Left renal pelvis (tissue), 4 donors: ENCODE data around the gene TSBP1. TPM values are rescaled to one million over a fixed set of nuclear protein-coding genes. Genes with fewer than 3 reads are reported as not detected.
A peak's percentile ranks its signal among the peaks of the same experiment; 100 is the strongest.
"Not testable (repeated sequence)": the region's sequence is repeated elsewhere in the genome, so short reads cannot be mapped to it uniquely, and the experiment has no call there.

Source experiments
- DNase-seq, 4 donors: peaks; one replicate each; pipeline ENCODE4 v3.0.0-alpha.2; 2013; ENCODE audit warnings: low read depth in 4 of 4, low spot score in 3 of 4
- polyA plus RNA-seq, 4 donors: library from polyadenylated mRNA; unstranded; fragments of 120-200 nt; gene quantifications; one replicate each; pipeline ENCODE4 v1.2.1, GENCODE V29; 2013; ENCODE audit not compliant: insufficient read length in 4 of 4

TSBP1 gene
- polyA plus RNA-seq, 4 donors: 0.18 TPM; not detected in 3

- DNase-seq: no peak
These were observed 80.7 kb downstream of the TSBP1 start for GRCh38 chr6:32290886-32291450.

- DNase-seq: no peak
These were observed 83.3 kb downstream of the TSBP1 start for GRCh38 chr6:32288426-32288825.

DNA sequence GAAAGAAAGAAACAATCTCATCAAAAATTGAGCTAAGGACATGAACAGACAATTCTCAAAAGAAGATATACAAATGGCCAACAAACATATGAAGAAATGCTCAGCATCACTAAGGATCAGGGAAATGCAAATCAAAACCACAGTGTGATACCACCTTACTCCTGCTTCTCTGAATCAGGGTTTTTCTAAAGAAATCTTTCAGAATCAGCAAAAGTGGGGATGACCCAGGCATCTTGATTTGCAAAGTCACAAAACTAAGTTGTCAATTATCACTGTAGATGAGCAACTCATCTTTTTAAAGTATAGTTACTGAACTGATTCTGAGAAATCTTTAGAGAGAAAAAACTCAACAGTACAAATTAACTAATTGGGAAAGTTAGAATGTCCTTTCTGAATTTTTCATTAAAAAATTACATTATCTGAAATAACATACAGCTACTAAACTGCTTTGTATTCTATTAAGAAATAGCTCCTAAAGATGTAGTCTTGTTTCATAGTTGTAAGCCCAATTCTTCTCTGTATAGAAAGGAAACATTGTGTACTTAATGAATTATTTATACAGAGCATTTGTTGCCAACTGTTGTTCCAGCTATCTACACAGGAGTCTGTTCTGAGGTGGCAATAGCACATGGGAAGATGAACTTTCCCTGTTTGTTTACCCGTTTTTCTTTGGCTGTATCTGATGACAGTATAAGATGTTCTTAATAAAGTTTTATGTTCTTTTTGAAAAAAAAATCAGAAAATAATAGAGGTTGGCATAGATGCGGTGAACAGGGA, 97.7 kb downstream of the TSBP1 start:
- DNase-seq: not testable (repeated sequence)

DNA sequence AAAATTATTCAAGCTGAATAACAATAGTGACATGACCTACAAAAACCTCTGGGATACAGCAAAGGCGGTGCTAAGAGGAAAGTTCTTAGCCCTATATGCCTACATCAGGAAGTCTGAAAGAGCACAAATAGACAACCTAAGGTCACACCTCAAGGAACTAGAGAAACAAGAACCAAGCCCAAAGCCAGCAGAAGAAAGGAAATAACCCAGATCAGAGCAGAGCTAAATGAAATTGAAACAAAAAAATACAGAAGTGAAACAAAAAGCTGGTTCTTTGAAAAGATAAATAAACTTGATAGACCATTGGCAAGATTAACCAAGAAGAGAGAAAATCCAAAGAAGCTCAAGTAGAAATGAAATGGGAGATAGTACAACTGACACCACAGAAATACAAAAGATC, 100.3 kb downstream of the TSBP1 start:
- DNase-seq: no peak

DNA sequence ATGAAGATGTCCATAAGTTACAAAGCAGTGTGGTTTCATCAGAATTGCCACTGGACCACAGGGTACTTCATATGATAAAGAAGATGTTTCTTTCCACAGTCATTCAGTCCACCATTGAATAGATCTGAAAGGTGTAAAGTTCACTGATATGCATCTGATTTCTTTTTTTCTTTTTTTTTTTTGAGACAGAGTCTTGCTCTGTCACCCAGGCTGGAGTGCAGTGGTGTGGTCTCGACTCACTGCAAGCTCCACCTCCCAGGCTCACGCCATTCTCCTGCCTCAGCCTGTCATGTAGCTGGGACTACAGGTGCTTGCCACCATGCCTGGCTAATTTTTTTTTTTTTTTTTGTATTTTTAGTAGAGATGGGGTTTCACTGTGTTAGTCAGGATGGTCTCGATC, 103.2 kb downstream of the TSBP1 start:
- DNase-seq: not testable (repeated sequence)

DNA sequence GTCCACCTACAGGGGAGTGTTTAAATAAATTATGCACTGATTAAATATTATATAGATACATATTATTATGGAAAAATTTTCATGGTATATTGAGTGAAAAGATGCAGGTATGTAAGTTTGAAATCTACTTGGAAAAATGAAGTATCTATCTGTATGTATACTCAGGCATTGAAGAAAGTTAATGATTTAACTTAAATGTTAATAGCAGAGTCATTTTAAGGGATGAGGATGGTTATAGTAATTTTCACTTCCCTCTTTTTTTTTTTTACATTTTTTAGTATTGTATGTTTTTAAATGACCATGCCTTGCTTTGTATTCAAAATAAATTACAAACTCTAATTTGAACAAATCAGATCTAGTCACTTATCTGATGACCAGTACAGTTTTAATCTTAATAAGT, 104.7 kb downstream of the TSBP1 start:
- DNase-seq: no peak

- not testable (repeated sequence) for DNase-seq
These were observed 114.4 kb downstream of the TSBP1 start for GRCh38 chr6:32257262-32257661.

DNA sequence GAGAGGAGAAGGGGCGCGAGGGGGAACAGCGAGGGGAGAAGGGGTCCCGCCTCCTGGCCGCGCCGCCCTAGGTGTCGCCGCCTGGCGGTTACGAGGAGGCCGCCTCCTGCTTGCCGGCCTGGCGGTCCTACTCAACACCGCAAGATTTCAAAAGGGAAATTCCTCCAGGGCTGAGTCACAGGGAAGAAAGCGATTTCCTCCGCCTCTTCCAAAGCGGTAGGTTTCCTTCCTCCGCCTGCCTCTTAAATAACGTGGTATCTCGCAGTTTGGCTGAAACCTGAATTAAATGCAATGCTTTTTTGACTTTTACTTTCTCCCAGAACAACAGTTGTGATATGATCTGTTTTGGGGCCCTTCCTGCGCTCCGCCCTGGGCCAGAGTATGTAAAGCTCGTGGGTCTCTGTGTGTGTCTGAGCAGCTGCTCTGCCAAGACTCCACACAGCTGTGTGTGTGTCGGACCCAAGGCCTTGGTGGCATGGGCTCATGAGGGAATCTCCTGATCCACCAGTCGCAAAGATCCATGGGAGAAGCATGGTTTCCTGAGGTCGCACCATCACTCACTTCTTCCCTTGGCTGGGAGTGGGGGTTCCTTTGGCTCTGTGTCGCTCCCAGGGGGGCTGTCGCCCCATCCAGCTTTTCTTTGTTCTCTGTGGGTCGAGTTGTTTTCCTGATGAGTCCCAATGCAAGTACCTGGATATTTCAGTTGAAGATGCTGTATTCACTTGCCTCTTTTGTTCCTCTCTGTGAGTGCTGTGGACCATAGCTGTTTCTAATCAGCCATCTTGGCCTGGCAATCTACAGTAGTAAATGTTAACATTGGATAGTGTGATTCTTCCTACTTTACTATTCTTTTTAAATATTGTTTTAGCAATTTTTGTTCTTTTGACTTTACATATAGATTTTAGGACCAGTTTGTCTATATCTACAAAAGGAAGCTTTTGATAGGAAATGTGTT, 116.2 kb downstream of the TSBP1 start:
- DNase-seq: peak in 2 of 4 donors; percentile 46 to 65

- no peak for DNase-seq
These were observed 116.9 kb downstream of the TSBP1 start for GRCh38 chr6:32254761-32255198.

DNA sequence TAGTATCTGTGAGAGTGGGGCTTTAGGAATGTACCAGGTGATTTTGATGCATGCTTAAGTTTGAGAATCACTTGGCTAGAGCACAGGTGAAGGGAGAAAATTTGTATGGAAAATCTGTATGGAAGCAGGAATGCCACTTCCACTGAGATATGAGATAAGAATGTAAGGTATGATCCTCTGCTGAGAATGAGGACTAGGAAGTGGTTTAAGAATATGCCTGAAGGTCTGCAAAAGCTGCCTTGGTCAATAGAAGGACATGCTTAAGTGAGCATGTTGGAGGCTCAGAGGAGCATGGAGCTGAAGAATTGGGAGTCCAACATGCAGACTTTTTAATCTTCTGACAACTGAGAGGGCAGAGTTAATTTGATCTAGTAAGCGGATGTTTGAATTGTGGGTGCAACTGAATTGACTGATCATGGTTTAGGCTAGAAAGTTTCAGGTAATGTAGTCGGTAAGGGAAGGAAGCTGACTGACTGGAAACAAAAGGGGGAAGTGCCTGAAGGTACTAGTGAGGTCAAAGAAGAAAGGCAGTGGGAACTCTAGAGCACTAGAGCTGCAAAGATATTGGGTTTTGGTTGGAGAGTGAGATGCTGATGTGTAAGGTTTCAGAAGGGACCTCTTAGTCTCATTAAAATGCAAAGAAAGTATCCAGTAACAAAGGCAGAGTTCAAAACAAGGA, 119.2 kb downstream of the TSBP1 start:
- DNase-seq: no peak

DNA sequence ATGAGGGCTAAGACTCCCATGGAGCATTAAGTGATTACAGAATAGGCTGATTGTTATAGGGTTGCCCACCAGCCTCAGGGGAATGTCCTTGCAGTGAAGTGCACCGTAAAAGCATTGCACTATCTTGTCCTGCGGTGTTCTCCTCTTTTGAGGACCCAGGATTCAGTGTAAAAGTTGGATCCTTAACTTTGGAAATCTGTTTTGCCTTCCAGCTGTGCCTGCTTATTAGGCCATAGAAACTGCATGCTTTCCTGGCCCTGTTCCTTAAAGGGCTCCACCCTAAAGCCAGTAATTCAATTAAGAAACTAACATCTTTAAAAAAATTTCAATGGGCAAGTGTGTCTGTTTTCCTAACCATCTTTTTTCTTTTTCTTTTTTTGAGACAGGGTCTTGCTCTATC, 122.4 kb downstream of the TSBP1 start:
- DNase-seq: no peak

- DNase-seq: no peak
These were observed 124.3 kb downstream of the TSBP1 start for GRCh38 chr6:32247401-32247800.

DNA sequence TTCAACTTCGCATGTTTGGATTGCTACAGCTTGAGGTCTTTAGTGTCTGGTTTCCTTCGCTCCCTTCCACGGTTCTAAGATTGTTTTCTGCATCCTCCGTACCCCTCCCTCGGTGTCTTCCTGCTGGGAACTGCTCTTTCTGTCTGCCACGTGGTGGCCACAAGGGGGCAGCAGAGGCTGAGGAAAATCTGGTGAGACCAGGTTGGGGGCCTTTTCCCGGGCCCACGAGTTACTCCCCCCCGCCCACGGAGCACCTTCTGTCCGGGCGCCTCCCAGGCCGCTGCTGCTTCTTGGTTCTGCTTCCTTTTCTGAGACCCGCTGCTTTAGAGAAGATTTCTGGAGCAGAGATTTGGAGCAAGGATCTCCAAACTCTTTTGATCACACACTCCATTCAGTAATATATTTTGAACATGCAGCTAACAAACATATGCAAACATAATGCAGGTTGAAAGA, 126.7 kb downstream of the TSBP1 start:
- peak in 3 of 4 donors; percentile 64 to 74 (median 72) for DNase-seq

DNA sequence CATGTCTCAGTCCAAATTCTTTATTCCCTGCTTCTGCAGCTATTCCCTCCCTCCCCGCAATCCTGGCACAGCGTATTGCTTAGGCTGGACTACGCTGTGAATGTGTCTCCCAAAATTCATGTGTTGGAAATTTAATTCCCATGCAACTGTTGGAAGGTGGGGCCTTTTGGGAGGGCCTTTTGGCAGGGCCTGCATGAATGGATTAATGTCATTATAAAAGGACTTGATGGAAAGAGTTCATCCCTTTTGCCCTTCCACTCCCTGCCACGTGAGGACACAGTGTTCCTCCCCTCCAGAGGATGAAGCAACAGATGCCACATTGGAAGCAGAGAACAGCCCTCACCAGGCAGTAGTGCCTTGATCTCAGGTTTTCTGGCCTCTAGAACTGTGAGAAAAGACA, 127.4 kb downstream of the TSBP1 start:
- DNase-seq: no peak

Other genes with a start within 250 kb of the TSBP1 start
- gene ATF6B, start 243.7 kb downstream of the TSBP1 start, polyA plus RNA-seq: 100 to 1,000 TPM in 1 of 4 donors, 10 to 100 TPM in 3; 82.5 to 114 (median 85.7) TPM
- gene FKBPL, start 241.6 kb downstream of the TSBP1 start, polyA plus RNA-seq: 1 to 10 TPM; 6.0 to 8.3 (median 6.9) TPM
- 1 to 10 TPM; 2.5 to 5.4 (median 3.4) TPM for gene PRRT1, start 220.0 kb downstream of the TSBP1 start, polyA plus RNA-seq
- 10 to 100 TPM; 26.6 to 45.5 (median 34.9) TPM for gene PPT2, start 217.8 kb downstream of the TSBP1 start, polyA plus RNA-seq
- gene EGFL8, start 207.3 kb downstream of the TSBP1 start, polyA plus RNA-seq: 10 to 100 TPM; 21.2 to 45.5 (median 26.6) TPM
- 100 to 1,000 TPM in 2 of 4 donors, 10 to 100 TPM in 2; 84.4 to 105 (median 99.7) TPM for gene AGPAT1, start 195.8 kb downstream of the TSBP1 start, polyA plus RNA-seq
- gene RNF5, start 193.5 kb downstream of the TSBP1 start, polyA plus RNA-seq: 100 to 1,000 TPM in 1 of 4 donors, 10 to 100 TPM in 3; 57.4 to 103 (median 98.1) TPM
- gene AGER, start 187.7 kb downstream of the TSBP1 start, polyA plus RNA-seq: 10 to 100 TPM; 14.3 to 30.0 (median 21.3) TPM
- 100 to 1,000 TPM; 135 to 202 (median 172) TPM for gene PBX2, start 181.7 kb downstream of the TSBP1 start, polyA plus RNA-seq
- gene GPSM3, start 179.3 kb downstream of the TSBP1 start, polyA plus RNA-seq: 10 to 100 TPM in 1 of 4 donors, 1 to 10 TPM in 3; 8.0 to 13.3 (median 8.8) TPM
- 10 to 100 TPM; 14.3 to 19.3 (median 17.0) TPM for gene NOTCH4, start 147.8 kb downstream of the TSBP1 start, polyA plus RNA-seq
- 1 to 10 TPM in 1 of 4 donors, under 1 TPM in 3; 0.18 to 1.5 (median 0.58) TPM for gene BTNL2, start 35.3 kb upstream of the TSBP1 start, polyA plus RNA-seq
- 10 to 100 TPM; 47.0 to 82.4 (median 68.6) TPM for gene HLA-DRA, start 68.0 kb upstream of the TSBP1 start, polyA plus RNA-seq
- 10 to 100 TPM in 1 of 4 donors, 1 to 10 TPM in 3; 7.4 to 43.0 (median 8.6) TPM for gene HLA-DRB5, start 158.4 kb upstream of the TSBP1 start, polyA plus RNA-seq
- 10 to 100 TPM; 24.8 to 55.2 (median 35.3) TPM for gene HLA-DRB1, start 217.9 kb upstream of the TSBP1 start, polyA plus RNA-seq